ENCODE data around the gene USP9X.
"Not testable (repeated sequence)": the region's sequence is repeated elsewhere in the genome, so short reads cannot be mapped to it uniquely, and the experiment has no call there.

USP9X gene

GRCh38 chrX:41084044-41084892 lies 977 bp upstream of the USP9X start:
- FAIRE-seq (peak; percentile 100), DNase-seq (ENCODE audit: extremely low spot score, insufficient read length, low read depth) (peak; percentile 49)

GRCh38 chrX:41085512-41085877 lies 250 bp downstream of the USP9X start:
- DNase-seq (ENCODE audit: extremely low spot score, insufficient read length, low read depth) (no peak), FAIRE-seq (no peak)

- peak; percentile 85 for FAIRE-seq
- no peak for DNase-seq (ENCODE audit: extremely low spot score, insufficient read length, low read depth)
These were observed 807 bp downstream of the USP9X start for GRCh38 chrX:41085878-41086626.

- DNase-seq (ENCODE audit: extremely low spot score, insufficient read length, low read depth), result no peak
- FAIRE-seq, result no peak
These were observed 1.3 kb downstream of the USP9X start for GRCh38 chrX:41086627-41086932.

GRCh38 chrX:41087201-41087600 lies 2.0 kb downstream of the USP9X start:
- FAIRE-seq, result peak; percentile 35
- no peak for DNase-seq (ENCODE audit: extremely low spot score, insufficient read length, low read depth)

GRCh38 chrX:41090568-41091238 lies 5.5 kb downstream of the USP9X start:
- no peak for DNase-seq (ENCODE audit: extremely low spot score, insufficient read length, low read depth)
- peak; percentile 59 for FAIRE-seq

- DNase-seq (ENCODE audit: extremely low spot score, insufficient read length, low read depth) (no peak), FAIRE-seq (no peak)
These were observed 7.5 kb downstream of the USP9X start for GRCh38 chrX:41092776-41093175.

GRCh38 chrX:41095174-41095573 lies 9.9 kb downstream of the USP9X start:
- DNase-seq (ENCODE audit: extremely low spot score, insufficient read length, low read depth), result no peak
- peak; percentile 69 for FAIRE-seq

GRCh38 chrX:41095908-41096307 lies 10.7 kb downstream of the USP9X start:
- DNase-seq (ENCODE audit: extremely low spot score, insufficient read length, low read depth) (no peak), FAIRE-seq (peak; percentile 29)

GRCh38 chrX:41096339-41096955 lies 11.2 kb downstream of the USP9X start:
- DNase-seq (ENCODE audit: extremely low spot score, insufficient read length, low read depth) (no peak), FAIRE-seq (no peak)

- DNase-seq (ENCODE audit: extremely low spot score, insufficient read length, low read depth) (no peak), FAIRE-seq (no peak)
These were observed 12.1 kb downstream of the USP9X start for GRCh38 chrX:41097326-41097725.

- FAIRE-seq (peak; percentile 33), DNase-seq (ENCODE audit: extremely low spot score, insufficient read length, low read depth) (no peak)
These were observed 15.0 kb downstream of the USP9X start for GRCh38 chrX:41100200-41100599.

- no peak for DNase-seq (ENCODE audit: extremely low spot score, insufficient read length, low read depth)
- no peak for FAIRE-seq
These were observed 15.6 kb downstream of the USP9X start for GRCh38 chrX:41100819-41101218.

GRCh38 chrX:41105005-41105404 lies 19.8 kb downstream of the USP9X start:
- no peak for DNase-seq (ENCODE audit: extremely low spot score, insufficient read length, low read depth)
- FAIRE-seq, result no peak

- not testable (repeated sequence) for FAIRE-seq; DNase-seq (ENCODE audit: extremely low spot score, insufficient read length, low read depth)
These were observed 21.0 kb downstream of the USP9X start for GRCh38 chrX:41106257-41106656.

GRCh38 chrX:41108007-41108406 lies 22.8 kb downstream of the USP9X start:
- no peak for DNase-seq (ENCODE audit: extremely low spot score, insufficient read length, low read depth)
- no peak for FAIRE-seq

- FAIRE-seq (no peak), DNase-seq (ENCODE audit: extremely low spot score, insufficient read length, low read depth) (no peak)
These were observed 23.4 kb downstream of the USP9X start for GRCh38 chrX:41108463-41109205.

- no peak for DNase-seq (ENCODE audit: extremely low spot score, insufficient read length, low read depth)
- no peak for FAIRE-seq
These were observed 25.8 kb downstream of the USP9X start for GRCh38 chrX:41110801-41111625.

- not testable (repeated sequence) for DNase-seq (ENCODE audit: extremely low spot score, insufficient read length, low read depth); FAIRE-seq
These were observed 29.8 kb downstream of the USP9X start for GRCh38 chrX:41115104-41115425.
